Dedifferentiated amniotic fluid mesenchymal stem cell (primary cell): ENCODE measurements around the gene DMAP1.

Experiments
- DNase-seq: peaks from one replicate; pipeline ENCODE4 v3.0.0-alpha.2; 2016; ENCODE audit errors: extremely low spot score

Gene DMAP1

GRCh38 chr1:44228218-44228617, 14.9 kb downstream of the DMAP1 start:
- DNase-seq = no peak

GRCh38 chr1:44229435-44230167, 16.3 kb downstream of the DMAP1 start:
- DNase-seq = no peak

GRCh38 chr1:44230796-44231195, 17.5 kb downstream of the DMAP1 start:
- no peak for DNase-seq

GRCh38 chr1:44233593-44233992, 20.3 kb downstream of the DMAP1 start:
- DNase-seq = no peak

- DNase-seq = no peak
Observed at GRCh38 chr1:44235808-44236207, 22.5 kb downstream of the DMAP1 start.

- no peak for DNase-seq
Observed at GRCh38 chr1:44236490-44237272, 23.4 kb downstream of the DMAP1 start.

- no peak for DNase-seq
Observed at GRCh38 chr1:44237721-44238457, 24.6 kb downstream of the DMAP1 start.

- no peak for DNase-seq
Observed at GRCh38 chr1:44238660-44239059, 25.4 kb downstream of the DMAP1 start.

GRCh38 chr1:44239331-44239960, 26.2 kb downstream of the DMAP1 start:
- no peak for DNase-seq

- DNase-seq = no peak
Observed at GRCh38 chr1:44239961-44240371, 26.7 kb downstream of the DMAP1 start.

GRCh38 chr1:44240802-44241671, 27.8 kb downstream of the DMAP1 start:
- DNase-seq = no peak

- no peak for DNase-seq
Observed at GRCh38 chr1:44242746-44243145, 29.5 kb downstream of the DMAP1 start.

- no peak for DNase-seq
Observed at GRCh38 chr1:44243782-44244495, 30.7 kb downstream of the DMAP1 start.

GRCh38 chr1:44244986-44245385, 31.7 kb downstream of the DMAP1 start:
- DNase-seq = no peak

GRCh38 chr1:44246806-44247205, 33.5 kb downstream of the DMAP1 start:
- no peak for DNase-seq

- DNase-seq = no peak
Observed at GRCh38 chr1:44249543-44249942, 36.3 kb downstream of the DMAP1 start.

GRCh38 chr1:44250068-44250781, 37.0 kb downstream of the DMAP1 start:
- no peak for DNase-seq

GRCh38 chr1:44251486-44251885, 38.2 kb downstream of the DMAP1 start:
- no peak for DNase-seq

GRCh38 chr1:44251989-44252671, 38.9 kb downstream of the DMAP1 start:
- no peak for DNase-seq
